Renal cortex interstitium (tissue), 11 donors: Measurements from ENCODE around the gene TCIRG1. TPM values are rescaled to one million over a fixed set of nuclear protein-coding genes. Genes with fewer than 3 reads are reported as not detected.

Experiments
- DNase-seq, 11 donors: peaks; one replicate each; pipeline ENCODE4 v3.0.0-alpha.2; 2013; ENCODE audit warnings: low read depth in 9 of 11, low spot score in 4 of 11; ENCODE audit errors: extremely low read depth in 1 of 11
- polyA plus RNA-seq, 3 donors: library from polyadenylated mRNA; unstranded; fragments of 120-200 nt; gene quantifications; one replicate each; pipeline ENCODE4 v1.2.1, GENCODE V29; 2013; ENCODE audit not compliant: insufficient read length in 3 of 3

TCIRG1 gene
- polyA plus RNA-seq, 3 donors = 16.4 to 31.3 (median 25.0) TPM

DNA sequence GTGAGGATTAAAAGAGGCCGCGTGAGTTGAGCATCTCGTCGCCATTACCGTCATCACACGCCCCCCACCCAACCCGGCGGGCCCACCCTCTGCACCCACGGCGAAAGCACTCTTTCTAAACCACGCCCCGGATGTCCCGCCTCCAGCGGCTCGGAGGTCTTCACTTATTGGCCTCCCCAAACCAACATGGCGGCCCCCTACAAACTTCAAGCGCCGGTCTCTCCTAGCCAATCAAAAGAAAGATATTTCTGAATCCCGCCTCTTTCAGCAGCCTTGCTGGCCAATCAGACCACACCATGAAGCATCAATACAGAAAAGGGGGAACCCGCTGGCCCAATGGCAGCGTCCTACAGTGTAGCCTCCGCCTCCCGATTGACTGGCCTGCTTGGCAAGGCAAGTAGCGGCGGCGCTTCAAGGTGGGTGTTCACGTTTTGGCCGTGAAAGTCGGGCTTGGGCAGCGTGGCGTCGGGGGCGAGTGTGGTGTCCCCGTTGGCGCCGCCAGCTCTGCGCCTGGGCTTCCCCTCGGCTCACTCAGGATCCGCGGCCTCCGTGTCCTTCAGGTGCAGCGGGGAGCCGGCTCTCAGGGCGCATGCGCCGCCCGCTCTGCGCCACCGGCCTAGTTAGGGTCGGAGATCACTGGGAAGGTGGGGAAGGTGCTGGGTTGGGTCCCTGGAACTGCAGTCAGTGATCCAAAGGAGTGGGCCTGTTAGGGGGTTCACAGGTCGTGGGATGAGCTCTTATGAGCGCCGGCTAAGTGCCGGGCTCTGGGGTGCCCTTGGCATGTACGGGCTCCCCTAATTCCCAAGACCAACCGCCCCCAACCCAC, 8.3 kb upstream of the TCIRG1 start, which contains the start of gene NDUFS8:
NDUFS8 (plus strand) TSS at position 364 of the 826 bp plus-strand sequence. CDS start 1,471 bp downstream, outside the sequence.
- peak; percentile 95 to 99 (median 98) for DNase-seq

DNA sequence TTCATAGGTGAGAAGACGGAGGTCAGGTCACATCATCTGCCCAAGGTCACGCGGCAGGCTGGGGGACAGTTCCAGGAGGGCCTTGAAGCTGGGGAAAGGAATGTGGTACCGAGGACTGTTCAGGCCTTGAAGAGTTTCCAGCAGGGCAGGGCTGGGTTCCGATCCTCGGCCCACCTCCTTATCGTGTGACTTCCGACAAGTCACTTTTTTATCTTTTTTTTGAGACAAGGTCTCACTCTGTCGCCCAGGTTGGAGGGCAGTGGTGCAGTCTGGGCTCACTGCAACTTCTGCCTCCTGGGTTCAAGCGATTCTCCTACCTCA, 7.7 kb upstream of the TCIRG1 start:
- no peak for DNase-seq

DNA sequence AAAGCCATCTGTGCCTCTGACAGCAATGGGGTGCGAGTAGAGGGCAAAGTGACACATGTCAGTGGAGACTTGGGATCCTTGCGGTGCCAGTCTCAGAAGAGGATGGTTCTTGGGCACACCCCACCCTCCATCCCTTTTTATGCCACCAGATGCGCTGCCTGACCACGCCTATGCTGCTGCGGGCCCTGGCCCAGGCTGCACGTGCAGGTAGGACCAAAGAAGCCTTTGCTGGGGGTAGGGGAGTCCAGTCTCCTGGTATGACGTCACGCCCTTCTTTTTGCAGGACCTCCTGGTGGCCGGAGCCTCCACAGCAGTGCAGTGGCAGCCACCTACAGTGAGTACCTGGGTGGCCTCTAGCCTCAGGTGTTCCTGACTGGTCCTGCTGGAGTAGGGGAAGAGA, 6.8 kb upstream of the TCIRG1 start:
- no peak for DNase-seq

DNA sequence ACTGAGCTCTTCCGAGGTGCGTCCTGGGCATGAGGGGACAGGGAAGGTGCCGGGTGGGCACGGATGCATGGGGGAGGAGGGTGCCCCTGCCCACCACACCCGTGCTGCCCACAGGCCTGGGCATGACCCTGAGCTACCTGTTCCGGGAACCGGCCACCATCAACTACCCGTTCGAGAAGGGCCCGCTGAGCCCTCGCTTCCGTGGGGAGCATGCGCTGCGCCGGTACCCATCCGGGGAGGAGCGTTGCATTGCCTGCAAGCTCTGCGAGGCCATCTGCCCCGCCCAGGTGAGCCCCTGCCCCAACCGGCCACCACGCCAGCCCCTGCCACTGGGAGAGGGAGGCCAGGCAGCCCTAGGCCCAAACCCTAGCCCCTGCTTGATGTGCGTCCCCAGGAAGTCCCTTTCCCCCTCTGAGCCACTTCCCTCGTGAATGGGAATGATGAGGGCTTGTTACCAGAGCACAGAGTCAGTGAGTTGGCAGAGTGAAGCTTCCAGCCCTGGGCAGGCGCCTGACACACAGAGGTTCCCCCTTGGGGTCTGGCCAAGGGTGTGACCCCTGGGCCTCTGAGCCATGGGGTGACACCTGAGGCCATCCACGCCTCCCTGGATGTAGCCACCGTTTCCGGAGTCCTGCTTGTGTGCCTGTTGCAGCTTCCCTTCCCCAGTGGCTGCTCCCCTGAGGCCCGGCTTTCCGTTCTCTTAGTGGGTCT, 5.7 kb upstream of the TCIRG1 start:
- no peak for DNase-seq

DNA sequence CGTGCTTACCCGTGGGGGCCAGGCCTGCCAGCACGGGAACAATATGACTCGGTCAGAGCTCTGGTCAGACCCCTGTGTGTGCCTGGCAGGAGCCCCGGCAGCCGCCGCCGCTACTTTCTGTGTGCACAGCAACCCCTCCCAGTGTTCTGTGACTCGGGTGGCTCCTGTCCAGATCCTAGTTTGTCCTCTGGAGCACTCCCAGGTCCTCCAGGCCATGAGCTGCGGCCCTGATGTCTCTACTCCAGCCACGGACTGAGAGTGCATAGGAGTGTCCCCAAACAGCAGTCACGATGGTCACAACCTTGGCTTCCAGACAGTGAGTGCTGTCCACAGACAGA, 5.1 kb upstream of the TCIRG1 start:
- no peak for DNase-seq

DNA sequence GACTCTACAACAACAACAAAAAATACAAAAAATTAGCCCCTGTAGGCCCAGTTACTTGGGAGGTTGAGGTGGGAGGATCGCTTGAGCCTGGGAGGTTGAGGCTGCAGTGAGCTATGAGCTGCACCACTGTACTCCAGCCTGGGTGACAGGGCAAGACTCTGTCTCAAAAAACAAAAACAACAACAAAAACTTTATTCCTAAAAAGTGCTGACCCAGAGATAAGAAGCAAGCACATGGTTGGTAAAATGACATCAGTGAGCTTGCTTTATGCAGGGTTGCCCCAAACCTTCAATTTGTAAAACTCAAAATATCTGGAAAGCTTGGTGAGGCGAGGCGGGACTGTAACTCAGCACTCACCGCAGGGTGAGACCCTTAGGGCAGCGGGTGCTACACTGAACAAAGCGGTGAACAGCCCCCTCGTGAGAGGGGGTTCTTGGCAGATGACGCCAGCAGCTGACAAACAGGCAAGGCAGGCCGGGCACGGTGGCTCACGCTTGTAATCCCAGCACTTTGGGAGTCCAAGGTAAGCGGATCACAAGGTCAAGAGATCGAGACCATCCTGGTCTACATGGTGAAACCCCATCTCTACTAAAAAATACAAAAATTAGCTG, 3.5 kb upstream of the TCIRG1 start:
- no peak for DNase-seq

DNA sequence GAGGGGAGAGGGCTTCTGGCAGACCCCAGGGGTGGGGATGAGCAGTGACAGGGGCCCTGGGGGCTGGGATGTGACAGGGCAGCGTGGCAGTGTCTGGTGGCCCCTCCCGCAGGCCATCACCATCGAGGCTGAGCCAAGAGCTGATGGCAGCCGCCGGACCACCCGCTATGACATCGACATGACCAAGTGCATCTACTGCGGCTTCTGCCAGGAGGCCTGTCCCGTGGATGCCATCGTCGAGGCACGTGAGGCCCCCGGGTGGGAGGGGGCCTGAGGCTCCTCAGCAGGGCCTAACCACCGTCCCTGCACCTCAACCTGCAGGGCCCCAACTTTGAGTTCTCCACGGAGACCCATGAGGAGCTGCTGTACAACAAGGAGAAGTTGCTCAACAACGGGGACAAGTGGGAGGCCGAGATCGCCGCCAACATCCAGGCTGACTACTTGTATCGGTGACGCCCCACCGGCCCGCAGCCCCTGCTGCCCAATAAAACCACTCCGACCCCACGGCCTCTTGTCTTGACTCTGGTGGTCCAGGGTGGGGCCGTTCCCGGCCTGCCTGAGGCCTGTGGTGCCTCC, 2.6 kb upstream of the TCIRG1 start:
- no peak for DNase-seq

DNA sequence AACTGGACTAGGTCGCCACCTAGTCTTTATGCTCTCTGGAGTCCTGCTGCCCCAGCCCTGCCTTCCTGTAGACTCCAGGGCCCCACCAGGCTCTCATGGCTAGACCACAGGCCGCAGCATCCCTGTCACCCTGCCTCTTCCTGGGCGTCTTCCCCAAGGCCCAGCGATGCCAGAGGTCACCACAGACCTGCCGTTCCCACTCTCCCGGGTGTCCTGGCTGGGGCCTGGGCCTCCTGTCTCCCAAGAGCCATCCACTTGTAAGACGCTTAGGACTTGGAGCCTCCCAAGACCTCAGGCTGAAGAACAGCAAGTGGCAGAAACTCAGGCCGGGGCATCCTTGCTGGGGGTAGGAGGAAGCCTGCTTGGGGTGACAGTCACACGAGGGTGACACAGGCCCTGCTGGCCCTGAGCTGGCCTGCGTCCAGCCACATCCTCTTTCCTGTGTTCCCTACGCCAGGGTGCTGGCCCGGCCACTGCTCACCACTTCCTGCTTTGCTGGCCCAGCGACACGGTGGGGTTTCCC, 2.0 kb upstream of the TCIRG1 start:
- DNase-seq = no peak

DNA sequence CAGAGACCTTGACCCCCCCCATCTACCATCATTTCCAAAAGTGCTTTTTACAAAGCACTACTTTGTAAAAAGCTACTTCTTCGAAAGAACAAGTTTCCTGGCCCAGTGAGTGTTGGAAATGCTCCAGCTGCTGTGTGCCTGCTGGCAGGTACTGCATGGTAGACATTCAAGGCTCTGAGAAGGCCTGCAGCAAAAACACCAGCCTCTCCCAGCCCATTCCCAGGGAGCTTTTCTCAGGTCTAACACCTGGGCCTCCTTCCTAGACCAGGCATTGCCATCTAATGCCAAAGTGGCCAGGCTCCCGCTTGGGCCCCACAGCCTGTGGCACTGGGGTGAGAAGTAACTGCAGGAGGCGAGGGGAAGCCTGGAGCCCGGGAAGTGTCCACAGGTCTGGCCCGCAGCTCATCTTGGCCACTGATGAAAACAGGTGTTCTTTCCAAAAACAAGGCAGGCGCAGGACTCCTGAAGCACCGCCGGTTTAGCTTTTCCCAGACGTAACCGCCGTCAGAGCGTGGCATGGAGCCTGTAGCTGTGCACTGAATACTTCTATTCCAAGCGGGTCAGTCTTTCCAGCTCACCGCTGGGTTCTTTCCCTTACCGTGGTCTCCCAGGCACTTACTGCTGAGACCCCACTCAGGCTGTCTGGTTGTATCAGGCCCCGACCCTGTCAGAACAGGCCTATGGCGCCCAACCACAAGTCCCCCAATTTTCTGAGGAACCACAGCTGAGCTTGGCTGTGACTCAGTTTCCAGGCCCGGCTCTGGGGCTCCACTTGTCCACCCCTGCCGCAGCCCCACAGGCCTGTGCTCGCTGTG, 1.2 kb upstream of the TCIRG1 start:
- DNase-seq = no peak

DNA sequence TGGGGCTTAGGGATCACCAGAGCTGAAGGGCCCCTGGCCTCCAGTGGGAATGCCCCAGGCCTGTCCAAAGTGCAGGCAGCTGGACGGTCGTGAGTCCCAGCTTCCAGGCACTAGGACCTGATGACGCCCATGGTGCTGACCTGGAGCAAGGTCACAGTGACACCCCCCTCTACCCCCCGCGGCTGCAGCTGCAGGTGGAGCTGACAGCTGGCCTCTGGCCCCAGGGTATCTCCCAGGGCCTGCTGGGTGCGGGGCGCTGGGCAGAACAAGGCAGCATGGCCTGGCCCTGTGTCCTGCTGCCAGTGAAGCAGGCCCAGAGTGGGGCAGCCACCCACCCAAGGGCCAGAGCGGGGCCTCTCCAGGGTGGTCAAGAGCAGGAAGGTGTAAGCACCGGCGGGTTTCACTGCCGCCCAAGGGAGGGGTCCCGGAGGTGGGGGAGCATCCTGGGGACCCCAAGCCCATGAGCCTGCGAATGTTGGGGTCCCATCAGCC, 553 bp upstream of the TCIRG1 start:
- no peak for DNase-seq

DNA sequence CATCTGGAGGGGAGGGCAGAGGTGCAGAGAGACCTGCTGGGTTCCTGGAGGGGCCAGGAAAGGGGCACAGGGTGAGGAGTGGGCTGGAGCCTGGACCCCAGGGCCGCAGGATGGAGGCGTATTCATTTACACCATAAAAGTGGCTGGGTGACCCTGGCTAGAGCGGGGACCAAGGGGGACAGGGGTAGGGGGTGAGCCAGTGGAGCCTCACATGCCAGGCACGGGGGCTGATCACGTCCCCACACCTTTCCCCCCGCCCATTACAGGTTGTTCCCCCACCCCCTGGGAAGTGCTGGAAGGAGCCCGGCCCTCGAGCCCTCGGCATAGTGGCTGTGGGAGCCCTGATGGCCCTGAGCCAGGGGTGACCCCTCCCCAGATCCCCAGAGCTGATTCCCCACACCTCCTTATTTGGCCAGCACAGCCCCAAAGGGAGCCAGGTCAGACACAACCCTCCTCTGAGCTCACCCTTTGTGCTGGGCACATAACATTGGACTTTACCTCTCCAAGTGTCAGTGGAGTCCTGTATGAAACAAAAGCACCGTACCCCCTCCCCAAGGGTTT, 781 bp downstream of the TCIRG1 start:
- DNase-seq = no peak

DNA sequence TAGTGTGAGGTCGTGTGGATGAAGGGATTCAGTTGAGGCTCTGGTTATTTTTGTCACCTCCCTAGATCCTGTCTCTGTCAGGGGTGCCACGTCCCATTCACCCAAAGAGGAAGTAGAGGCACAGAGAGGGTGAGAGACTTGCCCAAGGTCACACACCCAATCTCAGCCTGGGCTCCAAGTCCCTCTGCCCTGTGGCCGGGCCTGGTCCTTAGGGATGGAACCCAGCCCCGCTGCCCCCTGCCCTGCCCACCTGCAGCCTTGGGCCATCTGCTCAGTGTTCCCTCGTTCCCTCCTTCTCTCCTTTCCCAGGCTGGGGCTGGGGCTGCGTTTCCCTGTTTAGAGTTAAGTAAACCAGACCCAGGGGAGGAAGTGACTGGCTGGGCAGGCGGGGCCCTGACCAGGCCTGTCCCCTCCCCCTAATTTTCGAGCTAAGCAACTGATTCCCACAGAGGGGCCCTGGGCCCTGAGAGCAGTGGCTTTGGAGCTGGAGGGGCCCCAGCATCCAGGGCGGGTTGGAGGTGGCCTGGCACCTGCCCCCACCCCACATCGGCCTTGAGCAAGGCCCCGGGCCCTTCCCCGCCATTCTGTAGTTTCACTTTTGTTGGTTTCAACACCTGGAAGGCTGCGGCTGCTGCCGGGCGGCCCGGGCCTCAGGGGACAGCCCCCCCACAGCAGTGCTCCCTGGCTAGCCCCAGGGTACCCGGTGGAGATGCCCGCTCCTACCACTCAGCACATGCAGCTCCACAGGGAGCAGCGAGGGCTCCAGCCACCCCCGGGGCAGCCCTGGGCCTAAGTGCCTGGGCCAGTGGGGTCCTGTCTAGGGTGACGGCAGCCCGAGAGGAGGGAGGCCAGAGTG, 1.5 kb downstream of the TCIRG1 start:
- DNase-seq = peak in 6 of 11 donors; percentile 33 to 56 (median 42)

DNA sequence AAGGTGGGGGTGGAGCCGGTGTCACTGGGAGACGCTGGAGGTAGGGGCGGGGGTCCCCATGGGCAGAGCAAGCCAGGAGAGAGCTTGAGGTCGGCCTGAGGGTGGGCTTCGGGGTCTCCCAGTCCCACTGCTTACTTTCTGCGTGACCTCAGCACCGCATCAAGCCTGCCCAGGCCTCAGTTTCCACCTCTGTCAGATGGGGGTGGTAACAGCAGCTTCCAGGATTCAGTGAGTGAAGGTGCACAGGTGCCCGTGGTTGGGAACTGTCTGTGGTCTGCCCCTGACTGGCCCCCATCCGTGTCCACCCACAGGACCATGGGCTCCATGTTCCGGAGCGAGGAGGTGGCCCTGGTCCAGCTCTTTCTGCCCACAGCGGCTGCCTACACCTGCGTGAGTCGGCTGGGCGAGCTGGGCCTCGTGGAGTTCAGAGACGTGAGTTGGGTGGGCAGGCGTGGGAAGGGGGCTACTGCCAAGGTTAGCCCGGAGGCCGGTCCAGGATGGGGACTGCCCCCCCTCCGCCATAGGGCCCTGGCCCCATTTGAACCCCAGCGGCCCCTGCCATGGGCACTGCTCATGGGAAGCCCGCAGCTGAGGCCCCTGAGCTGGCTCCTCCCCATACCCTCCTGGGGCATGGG, 2.2 kb downstream of the TCIRG1 start:
- DNase-seq = no peak

DNA sequence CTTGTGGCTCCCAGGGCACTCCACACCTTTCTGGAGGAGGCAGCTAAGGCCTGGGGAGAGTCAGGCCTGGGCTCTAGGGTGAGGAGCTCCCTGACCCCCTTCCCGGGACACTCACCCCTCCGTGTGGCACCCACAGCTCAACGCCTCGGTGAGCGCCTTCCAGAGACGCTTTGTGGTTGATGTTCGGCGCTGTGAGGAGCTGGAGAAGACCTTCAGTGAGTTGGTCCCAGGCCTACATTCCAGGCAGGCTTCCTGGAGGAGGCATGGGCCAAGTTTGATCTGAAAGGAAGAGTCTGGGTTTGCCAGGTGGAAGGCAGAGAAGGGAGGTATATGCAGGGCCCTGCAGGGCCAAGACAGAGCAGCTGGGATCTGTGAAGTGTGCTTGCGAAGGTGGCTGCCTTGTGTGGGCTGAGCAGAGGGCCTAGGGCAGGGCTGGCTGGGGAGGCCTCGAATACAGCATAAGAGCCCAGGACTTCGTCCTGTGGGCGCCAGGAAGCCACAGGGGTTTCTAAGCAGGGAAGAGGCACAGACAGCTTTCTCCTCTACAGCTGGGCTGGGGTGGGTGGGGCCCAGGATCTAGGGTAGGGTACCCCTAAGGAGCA, 2.9 kb downstream of the TCIRG1 start:
- no peak for DNase-seq

DNA sequence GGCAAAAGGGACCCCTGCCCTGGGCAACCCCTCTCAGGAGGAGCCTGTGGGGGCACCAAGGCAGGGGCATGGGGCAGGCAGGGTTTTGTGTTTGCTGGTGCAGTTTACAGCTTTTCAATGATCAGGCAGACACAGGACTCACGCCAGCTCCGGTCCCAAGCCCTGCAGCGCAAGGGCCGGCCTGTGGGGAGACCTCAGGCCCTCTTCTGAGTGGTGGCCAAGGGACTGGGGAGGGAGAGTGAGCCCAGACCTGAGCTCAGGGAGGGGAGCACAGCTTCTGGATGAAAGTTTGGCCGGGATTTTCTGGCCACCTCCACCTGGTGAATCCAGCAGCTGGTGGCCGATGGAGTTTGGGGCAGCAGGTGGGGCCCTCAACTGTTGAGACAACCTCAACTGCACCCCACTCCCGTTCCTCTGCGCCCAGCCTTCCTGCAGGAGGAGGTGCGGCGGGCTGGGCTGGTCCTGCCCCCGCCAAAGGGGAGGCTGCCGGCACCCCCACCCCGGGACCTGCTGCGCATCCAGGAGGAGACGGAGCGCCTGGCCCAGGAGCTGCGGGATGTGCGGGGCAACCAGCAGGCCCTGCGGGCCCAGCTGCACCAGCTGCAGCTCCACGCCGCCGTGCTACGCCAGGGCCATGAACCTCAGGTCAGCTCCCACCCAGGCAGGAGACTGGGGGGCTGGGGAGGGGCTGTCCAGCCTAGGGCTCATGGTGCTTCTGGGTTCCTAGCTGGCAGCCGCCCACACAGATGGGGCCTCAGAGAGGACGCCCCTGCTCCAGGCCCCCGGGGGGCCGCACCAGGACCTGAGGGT, 3.6 kb downstream of the TCIRG1 start:
- no peak for DNase-seq

DNA sequence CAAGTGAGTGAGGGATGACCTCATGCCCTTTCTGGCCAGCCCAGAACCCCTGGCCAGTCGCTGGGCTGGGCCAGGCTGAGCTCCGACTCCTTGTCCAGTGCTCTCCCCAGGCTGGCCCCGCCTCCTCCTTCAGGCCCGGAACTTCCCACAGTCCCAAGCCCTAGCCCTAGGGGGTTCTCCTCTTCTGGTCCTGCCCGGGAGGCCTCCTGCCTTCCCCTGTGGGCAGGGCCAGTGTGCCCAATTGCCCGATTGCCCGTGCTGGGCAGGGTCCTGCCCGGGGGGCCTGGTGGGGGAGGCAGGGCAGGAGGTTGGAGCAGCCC, 4.2 kb downstream of the TCIRG1 start:
- DNase-seq = no peak
